ENCODE measurements around the gene CYTH2.
A peak's percentile ranks its signal among the peaks of the same experiment; 100 is the strongest.

CYTH2 gene

GRCh38 chr19:48492925-48493717 is 24.0 kb downstream of the CYTH2 start:
- DNase-seq (ENCODE audit: low spot score): peak; percentile 80

GRCh38 chr19:48493718-48494401 is 24.7 kb downstream of the CYTH2 start:
- DNase-seq (ENCODE audit: low spot score): no peak

GRCh38 chr19:48495396-48495795 is 26.2 kb downstream of the CYTH2 start:
- DNase-seq (ENCODE audit: low spot score): no peak

- DNase-seq (ENCODE audit: low spot score): no peak
Measured at GRCh38 chr19:48496959-48497727, 28.0 kb downstream of the CYTH2 start.

GRCh38 chr19:48497728-48498594 is 28.8 kb downstream of the CYTH2 start:
- no peak for DNase-seq (ENCODE audit: low spot score)

- no peak for DNase-seq (ENCODE audit: low spot score)
Measured at GRCh38 chr19:48498595-48499311, 29.6 kb downstream of the CYTH2 start.

GRCh38 chr19:48499316-48500090 is 30.3 kb downstream of the CYTH2 start:
- DNase-seq (ENCODE audit: low spot score): no peak

- DNase-seq (ENCODE audit: low spot score): no peak
Measured at GRCh38 chr19:48500830-48501493, 31.8 kb downstream of the CYTH2 start.

- DNase-seq (ENCODE audit: low spot score): peak; percentile 47
Measured at GRCh38 chr19:48501494-48502349, 32.6 kb downstream of the CYTH2 start.

- DNase-seq (ENCODE audit: low spot score): no peak
Measured at GRCh38 chr19:48502350-48503018, 33.3 kb downstream of the CYTH2 start.

GRCh38 chr19:48506138-48506733 is 37.1 kb downstream of the CYTH2 start:
- DNase-seq (ENCODE audit: low spot score): no peak

- DNase-seq (ENCODE audit: low spot score): no peak
Measured at GRCh38 chr19:48507911-48508439, 38.8 kb downstream of the CYTH2 start.

- no peak for DNase-seq (ENCODE audit: low spot score)
Measured at GRCh38 chr19:48508729-48509411, 39.7 kb downstream of the CYTH2 start.

- DNase-seq (ENCODE audit: low spot score): no peak
Measured at GRCh38 chr19:48509467-48510194, 40.5 kb downstream of the CYTH2 start.

GRCh38 chr19:48510421-48511268 is 41.5 kb downstream of the CYTH2 start:
- peak; percentile 53 for DNase-seq (ENCODE audit: low spot score)
